ENCODE results near the gene LRP1.

The LRP1 gene

DNA sequence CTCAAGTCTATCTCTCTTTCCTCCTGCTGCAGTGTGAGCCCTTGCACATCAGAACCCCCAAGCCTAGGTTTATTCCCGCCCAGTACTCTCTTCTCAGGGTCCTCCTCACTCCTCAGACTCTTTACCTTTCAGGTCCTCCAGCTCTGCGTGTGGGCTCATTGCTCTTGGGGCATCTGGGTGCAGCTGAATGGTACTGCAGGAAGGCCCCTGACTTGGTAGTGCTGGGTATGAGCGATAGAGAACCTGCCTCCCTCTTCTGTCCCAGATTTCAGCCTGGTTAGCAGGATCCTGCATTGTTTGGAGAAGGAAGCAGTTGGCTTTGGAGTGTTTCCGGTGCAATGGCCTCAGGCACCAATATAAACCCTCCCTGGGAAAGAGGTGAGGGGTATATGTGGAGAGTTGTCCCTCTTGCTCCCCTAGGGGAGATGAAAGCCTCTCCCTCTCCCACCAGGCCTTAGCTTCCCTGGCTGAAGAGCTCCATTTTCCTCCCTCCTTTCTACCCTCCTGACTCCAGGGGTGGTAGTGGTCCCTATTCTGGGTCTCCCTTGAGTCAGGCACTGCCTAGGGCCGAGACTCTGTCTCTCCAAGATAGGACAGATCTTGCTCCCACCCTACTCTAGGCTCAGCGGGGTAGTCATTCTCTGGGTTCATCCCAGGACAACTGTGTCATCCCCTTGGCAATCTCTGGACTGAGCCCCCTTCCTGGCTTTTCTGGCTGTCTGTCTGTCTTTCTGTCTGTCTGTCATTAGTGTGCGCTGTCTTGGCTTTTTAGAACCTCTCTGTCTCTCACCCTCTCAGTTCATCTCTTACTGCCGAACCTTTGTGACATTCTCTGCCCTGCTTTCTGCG lies 3.8 kb downstream of the LRP1 start:
- FAIRE-seq (no peak), DNase-seq (ENCODE audit: insufficient read length) (no peak)

DNA sequence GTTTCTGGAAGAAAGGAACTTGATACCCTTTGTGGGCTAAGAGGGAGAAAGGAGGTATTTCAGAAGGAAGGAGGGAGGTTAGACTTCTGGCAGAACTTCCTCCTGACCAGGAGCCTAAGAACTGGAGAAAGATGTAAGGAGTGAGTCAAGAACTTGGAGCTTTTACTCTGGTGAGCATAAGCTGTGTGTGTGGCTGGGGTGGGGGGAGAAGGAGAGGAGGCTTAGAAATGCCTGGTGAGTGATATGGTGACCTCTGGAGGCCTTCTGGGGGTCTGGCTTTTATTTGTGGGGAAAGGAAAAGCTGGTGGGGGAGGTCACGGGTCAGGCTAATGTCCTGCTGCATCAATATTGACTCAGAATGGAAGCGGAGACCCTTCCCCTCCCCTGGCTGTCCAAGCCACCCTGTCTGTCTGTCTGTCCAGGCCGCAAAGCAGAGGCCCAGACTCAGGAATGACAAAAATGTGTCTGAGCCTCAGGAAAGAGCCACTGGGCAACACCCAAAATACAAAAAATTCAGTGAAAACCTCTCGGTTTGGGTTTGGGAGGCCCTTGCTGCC lies 4.8 kb downstream of the LRP1 start:
- TF ChIP-seq TAF1 (IDR thresholded peaks at IDR 0.05; ENCODE audit: borderline replicate concordance, low read depth, low read length) (no peak), POLR2A (IDR thresholded peaks at IDR 0.05; ENCODE audit: low read depth, low read length) (no peak), POLR2AphosphoS5 (IDR thresholded peaks at IDR 0.05; ENCODE audit: low read depth, low read length) (no peak)
- DNase-seq (ENCODE audit: insufficient read length) (no peak), FAIRE-seq (no peak)

More for the DNA sequence above, 3.8 kb downstream of the LRP1 start:
- no peak for TF ChIP-seq POLR2AphosphoS5 (IDR thresholded peaks at IDR 0.05; ENCODE audit: low read depth, low read length)
- no peak for TF ChIP-seq TAF1 (IDR thresholded peaks at IDR 0.05; ENCODE audit: borderline replicate concordance, low read depth, low read length)
- TF ChIP-seq POLR2A (IDR thresholded peaks at IDR 0.05; ENCODE audit: low read depth, low read length): no peak

DNA sequence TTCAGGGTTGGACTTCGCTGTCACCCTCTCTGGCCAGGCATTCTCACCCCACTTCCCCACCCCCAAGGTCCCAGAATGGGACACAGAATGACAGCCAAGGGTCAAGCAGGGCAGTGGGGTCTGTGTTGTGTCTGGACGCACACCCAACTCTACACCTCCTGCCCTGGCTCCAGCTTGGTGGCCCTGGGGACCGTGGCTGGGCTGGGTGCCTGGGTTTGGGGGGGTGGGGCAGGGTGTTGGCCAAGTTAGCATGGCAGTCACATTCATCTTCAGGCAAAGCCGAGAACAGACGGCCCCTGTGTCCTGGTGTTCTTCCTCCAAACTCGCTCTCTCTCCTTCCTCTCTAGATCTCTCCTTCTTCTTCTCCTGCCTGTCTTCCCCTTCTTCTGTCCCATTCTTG lies 5.6 kb downstream of the LRP1 start:
- FAIRE-seq: no peak
- TF ChIP-seq TAF1 (IDR thresholded peaks at IDR 0.05; ENCODE audit: borderline replicate concordance, low read depth, low read length): no peak
- no peak for TF ChIP-seq POLR2AphosphoS5 (IDR thresholded peaks at IDR 0.05; ENCODE audit: low read depth, low read length)
- no peak for TF ChIP-seq POLR2A (IDR thresholded peaks at IDR 0.05; ENCODE audit: low read depth, low read length)
- DNase-seq (ENCODE audit: insufficient read length): no peak

DNA sequence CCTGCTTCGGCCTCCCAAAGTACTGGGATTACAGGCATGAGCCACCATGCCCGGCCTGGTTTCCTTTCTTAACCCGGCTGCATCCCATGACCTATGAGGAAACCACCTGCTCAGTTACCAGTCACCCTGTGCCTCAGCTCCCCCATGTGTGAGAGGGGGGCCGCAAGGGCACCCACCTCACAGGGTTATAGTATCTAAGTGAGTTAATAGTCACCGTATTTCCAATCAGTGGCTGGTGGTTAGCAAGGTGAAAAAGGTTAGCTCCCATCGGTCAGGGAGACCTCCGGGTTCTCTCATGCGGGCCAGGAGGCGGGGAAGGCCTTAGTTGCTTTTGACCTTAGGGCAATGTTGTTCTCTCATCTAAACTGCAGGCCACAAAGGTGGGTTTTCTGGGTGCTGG lies 6.7 kb downstream of the LRP1 start:
- no peak for DNase-seq (ENCODE audit: insufficient read length)
- TF ChIP-seq TAF1 (IDR thresholded peaks at IDR 0.05; ENCODE audit: borderline replicate concordance, low read depth, low read length) (no peak), POLR2AphosphoS5 (IDR thresholded peaks at IDR 0.05; ENCODE audit: low read depth, low read length) (no peak), POLR2A (IDR thresholded peaks at IDR 0.05; ENCODE audit: low read depth, low read length) (no peak)
- FAIRE-seq: no peak

DNA sequence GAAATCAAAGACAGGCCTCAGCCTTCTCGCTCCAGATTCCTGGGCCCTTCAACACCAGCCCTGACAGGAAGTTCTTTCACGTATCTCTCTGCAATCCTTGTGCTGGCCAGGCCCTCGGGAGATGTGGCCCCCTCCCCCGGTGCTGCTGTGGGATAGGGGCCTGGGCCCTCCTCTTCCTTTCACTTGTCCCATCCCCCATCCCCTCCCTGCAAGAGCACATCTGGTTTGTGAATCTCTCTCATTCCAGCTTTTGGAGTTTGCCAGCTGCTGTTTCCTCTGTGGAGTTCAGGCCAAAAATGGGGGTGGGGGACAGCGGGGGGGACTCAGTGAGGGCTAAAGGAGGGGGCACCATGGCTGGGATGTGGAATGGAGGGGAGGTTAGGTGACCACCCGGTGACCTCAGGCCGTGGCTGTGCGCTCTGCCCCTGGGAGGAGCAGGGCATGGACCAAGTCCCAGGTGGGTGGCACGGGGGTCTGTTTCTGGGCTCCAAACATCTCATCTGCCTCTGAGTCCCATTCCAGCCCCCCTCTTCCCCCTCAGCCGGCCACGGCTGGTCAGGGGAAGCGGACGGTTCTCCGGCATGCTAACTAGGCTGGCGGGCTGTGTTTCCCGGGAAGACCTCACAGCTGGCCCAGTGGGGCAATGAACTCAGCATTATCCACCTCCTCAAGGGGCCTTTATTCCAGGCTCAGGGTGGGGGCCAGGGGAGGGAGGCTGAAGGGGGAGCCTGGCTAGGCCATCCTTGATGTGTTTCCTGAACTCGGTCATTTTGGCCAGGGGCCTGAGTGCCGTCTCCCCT lies 7.4 kb downstream of the LRP1 start:
- no peak for FAIRE-seq
- no peak for DNase-seq (ENCODE audit: insufficient read length)
- no peak for TF ChIP-seq POLR2A (IDR thresholded peaks at IDR 0.05; ENCODE audit: low read depth, low read length)
- TF ChIP-seq POLR2AphosphoS5 (IDR thresholded peaks at IDR 0.05; ENCODE audit: low read depth, low read length): no peak
- TF ChIP-seq TAF1 (IDR thresholded peaks at IDR 0.05; ENCODE audit: borderline replicate concordance, low read depth, low read length): no peak

DNA sequence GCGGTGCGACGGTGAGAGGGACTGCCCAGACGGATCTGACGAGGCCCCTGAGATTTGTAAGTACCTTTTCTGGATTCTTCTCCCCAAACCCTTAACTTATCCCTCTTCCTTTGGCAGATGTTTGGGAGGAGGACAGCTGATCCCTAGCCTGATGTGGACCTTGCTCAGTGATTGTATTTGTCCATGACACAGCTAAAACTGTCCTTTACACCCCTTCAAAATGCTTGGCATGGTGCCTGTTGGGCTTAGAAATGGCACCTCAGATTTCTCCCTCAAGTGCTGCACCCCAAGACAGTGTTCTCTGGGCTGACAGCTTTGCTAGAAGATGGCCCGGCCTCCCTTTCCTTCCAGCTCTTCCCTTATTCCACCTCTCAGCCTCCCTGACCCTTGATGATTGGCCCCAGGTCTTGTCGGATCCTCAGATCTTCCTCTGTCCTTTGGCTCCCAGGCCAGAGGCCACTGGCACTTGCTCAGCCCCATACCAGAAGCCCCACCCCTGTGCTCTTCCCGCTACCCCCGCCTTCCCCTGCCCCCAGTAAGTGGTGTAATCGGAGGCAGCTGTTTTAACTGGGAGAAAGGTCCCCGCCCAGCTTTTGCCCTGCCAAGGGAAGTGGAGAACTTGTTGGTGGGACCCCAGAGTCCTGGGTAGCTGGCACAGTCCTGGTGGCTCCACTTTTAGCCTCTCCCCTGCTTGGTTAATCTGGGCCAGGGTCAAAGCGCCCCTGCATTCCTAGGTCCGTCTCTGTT lies 10.4 kb downstream of the LRP1 start:
- FAIRE-seq (no peak), DNase-seq (ENCODE audit: insufficient read length) (no peak)
- no peak for TF ChIP-seq TAF1 (IDR thresholded peaks at IDR 0.05; ENCODE audit: borderline replicate concordance, low read depth, low read length)
- TF ChIP-seq POLR2AphosphoS5 (IDR thresholded peaks at IDR 0.05; ENCODE audit: low read depth, low read length): no peak
- TF ChIP-seq POLR2A (IDR thresholded peaks at IDR 0.05; ENCODE audit: low read depth, low read length): no peak

DNA sequence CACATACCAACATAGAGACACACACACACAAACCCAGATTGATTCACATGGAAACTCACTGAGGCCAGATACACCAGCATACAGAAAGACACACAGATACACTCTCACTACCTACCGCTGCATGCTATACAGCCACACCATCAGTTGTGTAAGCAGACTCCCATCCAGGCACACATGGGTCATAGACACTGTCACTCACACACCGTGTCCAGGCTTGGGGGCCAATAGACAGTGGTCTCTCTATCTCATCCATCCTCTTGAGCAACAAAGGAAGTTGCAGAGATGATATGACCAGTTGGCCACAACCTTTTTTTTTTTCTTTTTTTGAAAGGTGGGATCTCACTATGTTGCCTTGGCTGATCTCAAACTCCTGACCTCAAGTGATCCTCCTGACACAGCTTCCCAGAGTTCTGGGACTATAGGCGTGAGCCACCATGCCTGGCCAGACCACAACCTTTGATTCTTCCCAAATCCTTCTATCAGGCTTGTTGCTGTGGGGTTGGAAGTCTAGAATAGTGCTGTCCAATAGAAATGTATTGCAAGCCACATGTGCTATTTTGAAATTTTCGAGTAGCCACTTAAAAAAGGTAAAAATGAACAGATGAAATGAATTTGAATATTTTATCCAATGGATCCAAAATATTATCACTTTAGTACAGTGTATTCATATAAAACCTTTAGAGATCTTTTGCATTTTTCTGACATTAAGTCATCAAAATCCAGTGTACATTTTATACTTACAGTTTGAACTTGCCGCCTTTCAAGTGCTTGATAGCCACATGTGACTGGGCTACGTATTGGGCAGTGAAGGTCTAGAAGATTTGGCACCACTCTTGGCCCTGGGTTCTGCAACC lies 11.7 kb downstream of the LRP1 start:
- TF ChIP-seq POLR2AphosphoS5 (IDR thresholded peaks at IDR 0.05; ENCODE audit: low read depth, low read length): no peak
- no peak for TF ChIP-seq POLR2A (IDR thresholded peaks at IDR 0.05; ENCODE audit: low read depth, low read length)
- no peak for TF ChIP-seq TAF1 (IDR thresholded peaks at IDR 0.05; ENCODE audit: borderline replicate concordance, low read depth, low read length)
- DNase-seq (ENCODE audit: insufficient read length) (no peak), FAIRE-seq (no peak)

DNA sequence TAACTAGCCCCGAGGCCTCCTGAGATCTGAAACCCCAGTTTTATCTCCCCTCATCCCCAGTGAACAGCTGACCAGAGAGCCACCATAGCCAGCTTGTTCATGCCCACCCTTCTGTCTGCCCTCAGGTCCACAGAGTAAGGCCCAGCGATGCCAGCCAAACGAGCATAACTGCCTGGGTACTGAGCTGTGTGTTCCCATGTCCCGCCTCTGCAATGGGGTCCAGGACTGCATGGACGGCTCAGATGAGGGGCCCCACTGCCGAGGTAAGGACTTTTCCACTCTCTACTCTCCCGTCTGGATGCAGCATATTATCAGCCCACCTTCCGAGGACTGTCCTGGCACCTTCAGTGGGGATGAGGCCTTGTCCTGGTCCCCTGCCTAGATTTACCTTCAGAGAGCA lies 13.0 kb downstream of the LRP1 start:
- FAIRE-seq (no peak), DNase-seq (ENCODE audit: insufficient read length) (no peak)
- TF ChIP-seq POLR2A (IDR thresholded peaks at IDR 0.05; ENCODE audit: low read depth, low read length) (no peak), POLR2AphosphoS5 (IDR thresholded peaks at IDR 0.05; ENCODE audit: low read depth, low read length) (no peak), TAF1 (IDR thresholded peaks at IDR 0.05; ENCODE audit: borderline replicate concordance, low read depth, low read length) (no peak)

DNA sequence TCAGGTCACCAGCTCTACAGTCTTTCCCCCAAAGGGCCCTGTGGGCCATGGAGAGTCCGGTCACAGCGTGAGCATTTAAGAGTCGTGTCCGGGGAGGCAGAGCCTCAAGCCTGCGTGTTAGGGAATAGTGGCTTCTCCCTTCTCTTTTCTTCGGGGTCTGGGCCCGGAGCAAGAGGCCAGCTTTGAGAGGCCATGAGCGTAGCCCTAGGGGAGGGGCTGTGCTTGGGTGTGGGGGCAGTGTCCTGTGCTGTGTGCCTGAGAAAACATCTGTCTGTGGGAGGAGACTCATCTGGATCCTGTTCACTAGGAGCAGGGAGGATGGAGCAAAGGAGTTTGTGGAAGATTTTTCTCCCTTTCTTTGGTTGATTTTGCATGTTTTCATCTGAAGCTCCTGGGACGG lies 13.8 kb downstream of the LRP1 start:
- TF ChIP-seq TAF1 (IDR thresholded peaks at IDR 0.05; ENCODE audit: borderline replicate concordance, low read depth, low read length): no peak
- no peak for TF ChIP-seq POLR2AphosphoS5 (IDR thresholded peaks at IDR 0.05; ENCODE audit: low read depth, low read length)
- TF ChIP-seq POLR2A (IDR thresholded peaks at IDR 0.05; ENCODE audit: low read depth, low read length): no peak
- FAIRE-seq (no peak), DNase-seq (ENCODE audit: insufficient read length) (no peak)

DNA sequence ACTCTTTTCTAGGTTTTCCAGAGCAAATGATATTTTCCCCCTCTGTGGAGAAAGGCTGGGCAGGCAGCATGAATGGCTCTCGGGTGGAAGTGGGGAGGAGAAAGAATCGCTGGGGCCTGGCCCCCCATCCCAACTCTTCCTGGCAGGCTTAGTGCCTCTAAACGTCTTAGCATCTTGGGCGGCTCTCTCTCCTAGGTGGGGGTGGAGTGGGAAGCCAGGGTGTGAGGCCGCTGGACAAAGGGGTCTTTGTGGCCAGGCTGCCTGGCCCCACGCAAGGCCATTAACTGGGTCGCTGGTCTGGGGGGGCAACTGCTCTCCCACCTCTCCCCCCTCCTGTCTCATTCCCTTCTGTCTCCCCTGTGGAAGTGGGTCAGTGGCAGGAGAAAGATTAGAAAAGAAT lies 14.4 kb downstream of the LRP1 start:
- DNase-seq (ENCODE audit: insufficient read length) (no peak), FAIRE-seq (no peak)
- no peak for TF ChIP-seq POLR2AphosphoS5 (IDR thresholded peaks at IDR 0.05; ENCODE audit: low read depth, low read length)
- no peak for TF ChIP-seq POLR2A (IDR thresholded peaks at IDR 0.05; ENCODE audit: low read depth, low read length)
- TF ChIP-seq TAF1 (IDR thresholded peaks at IDR 0.05; ENCODE audit: borderline replicate concordance, low read depth, low read length): no peak

Measured in GM12892 (cell line).